HG03378 (cell line): ENCODE measurements around the gene ANP32A.

Experiments used
- ATAC-seq: cut with Tn5 transposase; IDR thresholded peaks from one replicate; pipeline ENCODE4 v1.9.1; 2021; ENCODE audit warnings: mild to moderate bottlenecking, moderate library complexity; ENCODE audit not compliant: unreplicated experiment

The ANP32A gene

GRCh38 chr15:68800875-68801274 is 19.8 kb downstream of the ANP32A start:
- ATAC-seq, result no peak

GRCh38 chr15:68798346-68799094 is 22.2 kb downstream of the ANP32A start:
- ATAC-seq, result no peak

GRCh38 chr15:68797599-68798345 is 22.9 kb downstream of the ANP32A start:
- no peak for ATAC-seq

- no peak for ATAC-seq
Observed at GRCh38 chr15:68797191-68797590, 23.5 kb downstream of the ANP32A start.

GRCh38 chr15:68796576-68796975 is 24.1 kb downstream of the ANP32A start:
- ATAC-seq, result no peak

GRCh38 chr15:68795298-68795848 is 25.3 kb downstream of the ANP32A start:
- ATAC-seq, result peak; percentile 48

GRCh38 chr15:68794863-68795262 is 25.8 kb downstream of the ANP32A start:
- no peak for ATAC-seq

GRCh38 chr15:68794307-68794706 is 26.4 kb downstream of the ANP32A start:
- no peak for ATAC-seq

GRCh38 chr15:68793776-68794175 is 26.9 kb downstream of the ANP32A start:
- no peak for ATAC-seq

GRCh38 chr15:68792901-68793766 is 27.6 kb downstream of the ANP32A start:
- no peak for ATAC-seq

GRCh38 chr15:68791431-68792283 is 29.0 kb downstream of the ANP32A start:
- ATAC-seq, result peak; percentile 62

- no peak for ATAC-seq
Observed at GRCh38 chr15:68790910-68791309, 29.8 kb downstream of the ANP32A start.

GRCh38 chr15:68790242-68790575 is 30.5 kb downstream of the ANP32A start:
- no peak for ATAC-seq

- no peak for ATAC-seq
Observed at GRCh38 chr15:68789534-68790241, 31.0 kb downstream of the ANP32A start.

GRCh38 chr15:68789091-68789490 is 31.6 kb downstream of the ANP32A start:
- no peak for ATAC-seq

GRCh38 chr15:68788264-68788624 is 32.5 kb downstream of the ANP32A start:
- ATAC-seq, result no peak

GRCh38 chr15:68787609-68788263 is 33.0 kb downstream of the ANP32A start:
- ATAC-seq, result no peak

- no peak for ATAC-seq
Observed at GRCh38 chr15:68786753-68787152, 33.9 kb downstream of the ANP32A start.

- ATAC-seq, result no peak
Observed at GRCh38 chr15:68785541-68785940, 35.2 kb downstream of the ANP32A start.
